ENCODE results near the gene USP48.
"Not testable (repeated sequence)": the region's sequence is repeated elsewhere in the genome, so short reads cannot be mapped to it uniquely, and the experiment has no call there.

Gene USP48

DNA sequence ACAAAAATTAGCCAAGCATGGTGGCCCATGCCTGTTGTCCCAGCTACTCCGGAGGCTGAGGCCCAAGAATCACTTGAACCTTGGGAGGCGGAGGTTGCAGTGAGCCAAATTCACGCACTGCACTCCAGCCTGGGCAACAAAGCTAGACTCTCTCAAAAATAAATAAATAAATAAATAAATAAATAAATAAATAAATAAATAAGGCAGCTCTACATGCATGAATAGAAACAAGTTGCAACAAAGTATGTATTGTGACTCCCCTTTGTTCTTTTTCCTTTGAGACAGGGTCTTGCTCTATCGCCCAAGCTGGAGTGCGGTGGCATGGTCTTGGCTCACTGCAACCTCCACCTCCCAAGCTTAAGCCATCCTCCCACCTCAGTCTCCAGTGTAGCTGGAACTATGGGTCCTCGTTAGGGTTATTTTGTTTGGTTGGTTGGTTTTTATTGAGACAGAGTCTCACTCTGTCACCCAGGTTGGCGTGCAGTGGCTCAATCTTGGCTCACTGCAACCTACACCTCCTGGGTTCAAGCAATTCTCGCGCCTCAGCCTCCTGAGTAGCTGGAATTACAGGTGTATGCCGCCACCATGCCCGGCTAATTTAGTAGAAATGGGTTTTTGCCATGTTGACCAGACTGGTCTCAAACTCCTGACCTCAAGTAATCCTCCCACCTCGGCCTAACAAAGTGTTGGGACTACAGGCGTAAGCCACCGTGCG is 8.0 kb downstream of the USP48 start:
- DNase-seq (ENCODE audit: low read depth in 2 of 2) = no peak

DNA sequence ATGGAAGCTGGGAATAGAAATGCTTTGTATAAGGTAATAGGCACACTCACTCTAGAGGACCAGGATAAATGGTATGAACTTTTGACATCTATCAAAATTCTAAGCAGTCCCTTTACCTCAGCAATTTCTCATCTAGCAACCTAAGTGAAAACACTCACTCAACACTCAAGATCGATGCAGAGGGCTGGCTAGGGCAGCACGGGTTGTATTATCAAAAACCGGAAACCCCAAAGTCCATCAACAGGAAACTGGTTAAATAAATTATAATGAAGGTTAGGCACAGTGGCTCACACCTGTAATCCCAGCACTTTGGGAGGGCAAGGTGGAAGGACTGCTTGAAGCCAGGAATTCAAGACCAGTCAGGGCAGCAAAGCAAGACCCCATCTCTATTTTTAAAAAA is 9.4 kb downstream of the USP48 start:
- no peak for DNase-seq (ENCODE audit: low read depth in 2 of 2)

DNA sequence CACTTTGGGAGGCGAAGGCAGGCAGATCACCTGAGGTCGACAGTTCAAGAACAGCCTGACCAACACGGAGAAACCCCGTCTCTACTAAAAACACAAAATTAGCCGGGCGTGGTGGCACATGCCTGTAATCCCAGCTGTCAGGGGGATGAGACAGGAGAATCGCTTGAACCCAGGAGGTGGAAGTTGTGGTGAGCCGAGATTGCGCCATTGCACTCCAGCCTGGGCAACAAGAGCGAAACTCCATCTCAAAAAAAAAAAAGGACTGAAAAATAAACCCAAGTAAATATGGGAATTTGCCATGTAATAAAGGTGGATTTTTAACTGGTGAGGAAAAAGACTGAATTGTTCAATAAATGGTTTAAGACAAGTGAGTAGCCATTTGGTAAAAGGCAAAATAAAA is 11.3 kb downstream of the USP48 start:
- not testable (repeated sequence) for DNase-seq (ENCODE audit: low read depth in 2 of 2)

DNA sequence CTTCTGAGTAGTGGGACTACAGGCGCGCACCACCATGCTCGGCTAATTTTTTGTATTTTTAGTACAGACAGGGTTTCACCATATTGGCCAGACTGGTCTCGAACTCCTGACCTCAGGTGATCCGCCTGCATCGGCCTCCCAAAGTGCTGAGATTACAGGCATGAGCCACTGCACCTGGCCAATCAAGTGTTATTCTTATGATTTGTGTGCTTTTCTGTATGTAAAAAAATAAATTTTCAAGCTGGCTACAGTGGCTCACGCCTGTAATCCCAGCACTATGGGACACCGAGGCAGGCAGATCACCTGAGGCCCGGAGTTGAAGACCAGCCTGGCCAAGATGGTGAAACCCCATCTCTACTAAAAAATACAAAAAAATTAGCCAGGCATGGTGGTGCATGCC is 12.3 kb downstream of the USP48 start:
- DNase-seq (ENCODE audit: low read depth in 2 of 2) = not testable (repeated sequence)

DNA sequence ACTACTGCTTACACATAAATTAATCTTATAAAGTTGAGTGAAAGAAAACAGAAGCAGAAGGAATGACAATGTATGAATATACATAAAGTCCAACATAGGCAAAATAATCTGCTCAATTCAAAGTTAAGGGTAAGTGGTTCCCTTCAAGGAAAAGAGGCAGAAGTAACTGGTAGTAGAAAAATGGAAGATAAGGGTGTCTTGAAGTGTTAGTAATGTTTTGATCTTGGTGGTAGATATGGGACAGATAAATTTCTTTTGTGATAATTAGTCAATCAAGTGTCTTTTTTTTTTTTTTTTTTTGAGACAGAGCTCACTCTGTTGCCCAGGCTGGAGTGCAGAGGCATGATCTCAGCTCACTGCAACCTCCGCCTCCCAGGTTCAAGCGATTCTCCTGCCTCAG is 12.7 kb downstream of the USP48 start:
- no peak for DNase-seq (ENCODE audit: low read depth in 2 of 2)

DNA sequence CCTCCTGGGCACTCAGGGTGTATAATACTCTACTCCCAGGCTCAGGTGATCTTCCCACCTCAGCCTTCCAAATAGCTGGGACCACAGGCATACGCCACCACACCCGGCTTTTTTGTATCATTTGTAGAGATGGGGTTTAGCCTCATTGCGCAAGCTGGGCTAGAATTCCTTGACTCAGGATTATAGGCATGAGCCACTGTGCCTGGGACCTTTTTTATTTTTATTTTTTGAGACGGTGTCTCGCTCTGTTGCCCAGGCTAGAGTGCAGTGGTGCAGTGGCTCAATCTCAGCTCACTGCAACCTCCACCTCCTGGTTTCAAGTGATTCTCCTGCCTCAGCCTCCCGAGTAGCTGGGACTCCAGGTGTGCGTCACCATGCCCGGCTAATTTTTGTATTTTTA is 15.8 kb downstream of the USP48 start:
- not testable (repeated sequence) for DNase-seq (ENCODE audit: low read depth in 2 of 2)

DNA sequence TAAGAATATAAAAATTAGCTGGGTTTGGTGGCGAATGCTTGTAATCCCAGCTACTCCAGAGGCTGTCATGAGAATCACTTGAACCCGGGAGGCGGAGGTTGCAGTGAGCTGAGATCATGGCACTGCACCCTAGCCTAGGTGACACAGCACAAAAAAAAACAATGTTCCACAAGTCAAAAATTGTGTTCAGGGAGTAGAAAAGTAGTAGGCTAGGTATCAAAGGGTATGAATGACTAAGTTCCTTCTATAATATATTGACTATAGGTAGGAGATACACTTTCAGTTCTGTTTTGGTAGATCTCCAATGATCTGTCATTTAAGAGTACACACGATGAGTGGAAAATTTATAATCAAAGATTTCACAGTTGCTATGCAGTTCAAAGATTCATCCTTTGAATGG is 16.7 kb downstream of the USP48 start:
- DNase-seq (ENCODE audit: low read depth in 2 of 2) = no peak

DNA sequence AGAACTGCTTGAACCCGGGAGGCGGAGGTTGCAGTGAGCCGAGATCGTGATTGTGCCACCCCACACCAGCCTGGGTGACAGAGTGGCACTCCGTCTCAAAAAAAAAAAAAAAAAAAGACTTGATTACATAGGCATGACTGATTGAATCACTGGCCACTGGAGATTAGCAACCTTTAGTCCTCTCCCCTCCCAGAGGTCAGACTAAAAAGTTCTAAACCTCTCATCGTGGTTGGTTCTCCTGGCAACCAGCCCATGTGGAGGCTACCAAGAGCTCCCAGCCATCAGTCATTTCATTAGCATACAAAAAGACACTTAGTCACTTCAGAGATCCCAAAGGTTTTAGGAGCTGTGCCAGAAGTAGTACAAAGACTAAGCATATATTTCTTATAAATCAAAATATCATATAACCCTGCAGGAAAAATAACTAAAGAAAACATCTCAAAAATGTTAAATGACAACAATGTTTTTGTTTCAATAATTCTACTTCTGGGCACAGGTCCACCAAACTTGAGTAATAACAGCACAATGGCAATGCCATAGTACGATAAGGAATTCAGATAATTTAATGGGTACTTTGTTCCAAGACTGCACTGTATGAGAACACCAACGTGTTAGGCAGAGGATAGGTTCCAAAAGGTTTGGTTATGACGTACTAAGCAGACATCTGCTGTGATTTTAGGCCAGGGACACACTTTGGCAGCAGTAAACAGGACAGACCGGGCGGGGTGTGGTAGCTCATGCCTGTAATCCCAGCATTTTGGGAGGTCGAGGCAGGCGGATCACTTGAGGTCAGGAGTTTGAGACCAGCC is 18.1 kb downstream of the USP48 start:
- no peak for DNase-seq (ENCODE audit: low read depth in 2 of 2)

DNA sequence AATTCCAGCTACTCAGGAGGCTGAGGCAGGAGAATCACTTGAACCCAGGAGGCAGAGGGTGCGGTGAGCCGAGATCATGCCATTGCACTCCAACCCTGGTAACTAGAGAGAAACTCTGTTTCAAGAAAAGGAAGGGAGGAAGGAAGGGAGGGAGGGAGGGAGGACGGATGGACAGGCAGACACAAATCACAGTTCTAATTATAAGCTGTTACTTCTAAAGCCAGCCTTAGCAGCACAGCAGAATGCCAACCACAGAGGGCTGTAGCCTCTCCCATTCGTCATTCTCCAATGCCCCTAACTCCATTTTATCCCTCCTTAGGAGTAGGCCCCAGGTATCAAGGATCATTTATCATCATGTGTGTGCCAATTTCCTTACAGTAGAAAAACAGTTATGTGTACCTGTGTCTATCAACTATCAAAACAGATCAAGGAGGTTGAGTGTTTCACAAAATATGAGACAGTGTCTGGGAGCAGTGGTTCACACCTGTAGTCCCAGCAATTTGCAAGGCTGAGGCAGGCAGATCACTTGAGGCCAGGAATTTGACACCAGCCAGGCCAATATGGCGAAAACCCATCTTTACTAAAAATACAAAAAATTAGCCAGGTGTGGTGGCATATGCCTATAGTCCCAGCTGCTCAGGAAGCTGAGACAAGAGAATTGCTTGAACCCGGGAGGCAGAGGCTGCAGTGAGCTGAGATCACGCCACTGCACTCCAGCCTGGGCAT is 19.1 kb downstream of the USP48 start:
- DNase-seq (ENCODE audit: low read depth in 2 of 2) = no peak

DNA sequence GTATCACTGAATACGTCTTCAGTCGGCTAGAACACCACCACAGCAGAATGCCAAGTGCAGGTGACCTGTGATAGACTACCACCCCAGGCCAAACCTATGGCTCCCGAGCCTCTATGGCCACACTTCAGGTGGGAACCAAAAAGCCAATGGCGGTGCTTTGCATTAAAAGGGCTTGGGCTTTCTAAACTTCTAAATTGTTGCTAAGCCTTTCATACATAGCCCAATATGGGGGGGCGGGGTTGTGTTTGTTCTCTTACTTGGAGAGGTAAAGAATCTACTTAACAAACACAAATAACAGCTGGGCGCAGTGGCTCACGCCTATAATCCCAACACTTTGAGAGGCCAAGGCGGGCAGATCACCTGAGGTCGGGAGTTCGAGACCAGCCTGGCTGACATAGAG is 19.7 kb downstream of the USP48 start:
- DNase-seq (ENCODE audit: low read depth in 2 of 2) = no peak

DNA sequence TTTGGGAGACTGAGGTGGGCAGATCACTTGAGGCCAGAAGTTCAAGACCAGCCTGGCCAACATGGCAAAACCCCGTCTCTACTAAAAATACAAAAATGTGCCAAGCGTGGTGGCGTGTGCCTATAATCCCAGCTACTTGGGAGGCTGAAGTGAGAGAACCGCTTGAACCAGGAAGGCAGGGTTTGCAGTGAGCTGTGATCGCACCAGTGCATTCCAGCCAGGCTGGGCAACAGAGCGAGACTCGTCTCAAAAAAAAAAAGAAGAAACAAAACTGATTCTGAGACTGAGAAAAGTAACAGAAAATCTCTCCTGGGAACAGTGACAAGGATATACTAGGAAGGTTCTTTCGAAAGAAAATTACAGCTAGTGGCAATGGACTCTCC is 20.9 kb downstream of the USP48 start:
- DNase-seq (ENCODE audit: low read depth in 2 of 2) = no peak

DNA sequence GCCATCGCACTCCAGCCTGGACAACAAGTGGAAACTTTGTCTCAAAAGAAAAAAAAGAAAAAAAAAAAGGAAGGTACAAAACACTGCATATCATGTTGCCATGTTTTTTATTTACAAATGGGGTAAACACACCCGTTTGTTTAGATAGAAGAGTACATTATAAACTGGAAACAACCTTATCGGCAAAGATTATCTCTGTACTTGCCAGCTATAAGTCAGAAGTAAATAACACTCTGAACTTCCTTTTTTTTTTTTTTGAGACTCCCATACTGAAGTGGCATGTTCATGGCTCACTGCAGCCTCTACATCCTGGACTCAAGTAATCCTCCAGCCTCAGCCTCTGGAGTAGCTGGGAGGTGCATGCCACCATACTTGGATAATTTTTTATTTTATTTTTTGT is 21.9 kb downstream of the USP48 start:
- DNase-seq (ENCODE audit: low read depth in 2 of 2) = no peak

DNA sequence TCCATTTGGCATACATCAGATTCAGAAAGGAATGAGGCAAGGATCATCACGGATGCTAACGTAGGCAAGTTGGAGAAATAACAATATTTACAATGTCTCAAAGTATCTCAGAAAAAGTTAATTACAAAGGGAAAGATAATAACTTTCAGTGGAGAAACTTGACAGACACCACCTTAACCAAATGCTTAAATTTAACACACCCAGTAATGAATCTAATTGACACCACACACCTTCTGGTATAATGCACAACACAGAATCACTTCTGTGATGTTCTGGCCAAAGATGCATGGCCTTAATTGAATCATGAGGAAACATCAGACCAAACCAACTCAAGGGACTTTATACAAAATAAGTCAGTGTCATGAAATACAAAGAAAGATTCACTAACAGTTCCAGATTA is 23.1 kb downstream of the USP48 start:
- DNase-seq (ENCODE audit: low read depth in 2 of 2) = no peak

DNA sequence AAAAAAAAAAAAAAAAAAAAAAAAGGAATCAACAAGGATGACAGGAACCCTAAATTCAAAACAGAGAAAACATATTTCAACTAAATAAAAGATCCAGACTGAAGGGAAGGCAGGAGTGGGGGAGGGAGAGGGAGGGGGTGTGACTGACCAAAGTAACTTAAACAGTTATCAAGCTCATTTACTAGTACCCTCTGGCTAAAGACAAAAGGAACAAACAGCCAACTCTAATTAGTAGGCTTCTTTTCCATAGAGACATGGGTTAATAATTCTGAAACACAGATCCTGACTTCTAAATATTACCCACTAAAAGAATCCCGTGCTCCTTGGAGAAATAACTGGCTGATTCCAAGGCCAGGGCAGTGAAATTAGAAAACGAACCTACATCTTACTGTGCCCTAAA is 23.8 kb downstream of the USP48 start:
- DNase-seq (ENCODE audit: low read depth in 2 of 2) = no peak

DNA sequence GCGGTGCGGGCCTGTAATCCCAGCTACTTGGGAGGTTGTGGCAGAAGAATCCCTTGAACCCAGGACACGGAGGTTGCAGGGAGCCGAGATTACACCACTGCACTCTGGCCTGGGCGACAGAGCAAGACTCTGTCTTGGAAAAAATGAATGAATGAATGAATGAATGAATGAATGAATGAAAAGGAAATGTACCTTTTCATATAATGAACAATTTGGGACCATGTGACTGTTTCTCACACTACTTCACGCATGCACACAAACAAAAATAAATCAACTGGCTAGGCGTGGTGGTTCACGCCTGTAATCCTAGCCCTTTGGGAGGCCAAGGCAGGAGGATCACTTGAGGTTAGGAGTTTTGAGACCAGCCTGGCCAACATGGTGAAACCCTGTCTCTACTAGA is 24.3 kb downstream of the USP48 start:
- no peak for DNase-seq (ENCODE audit: low read depth in 2 of 2)

DNA sequence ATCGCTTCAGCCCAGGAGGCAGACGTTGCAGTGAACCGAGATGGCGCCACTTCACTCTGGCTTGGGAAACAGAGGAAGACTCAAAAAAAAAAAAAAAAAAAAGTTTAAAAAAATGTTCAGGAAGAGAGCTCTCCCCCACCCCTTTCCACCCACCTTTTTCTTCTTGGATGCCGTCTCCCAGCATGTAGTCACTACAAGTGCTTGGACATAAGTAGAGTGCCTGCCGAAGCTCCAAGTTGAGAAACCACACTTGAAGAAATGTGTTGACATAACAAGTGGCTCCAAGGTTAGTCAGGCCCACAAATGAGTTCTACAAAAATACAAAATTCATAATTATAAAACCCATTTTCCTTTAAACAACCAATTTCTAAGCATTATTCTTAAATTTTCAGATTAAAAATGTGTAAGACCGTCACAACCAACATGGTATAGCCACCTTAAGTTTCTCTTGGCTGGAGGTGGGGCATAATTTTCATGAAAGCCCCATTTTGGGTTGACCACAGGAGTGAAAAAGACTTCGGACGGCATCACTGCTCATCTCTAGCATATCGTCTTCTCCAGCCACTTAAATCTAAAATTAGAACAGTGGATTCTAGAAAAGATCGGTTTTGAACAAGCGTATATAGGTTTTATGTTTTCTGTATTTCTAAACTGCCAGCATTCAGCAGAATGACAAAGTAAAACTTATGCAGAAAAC is 26.4 kb downstream of the USP48 start:
- no peak for DNase-seq (ENCODE audit: low read depth in 2 of 2)

DNA sequence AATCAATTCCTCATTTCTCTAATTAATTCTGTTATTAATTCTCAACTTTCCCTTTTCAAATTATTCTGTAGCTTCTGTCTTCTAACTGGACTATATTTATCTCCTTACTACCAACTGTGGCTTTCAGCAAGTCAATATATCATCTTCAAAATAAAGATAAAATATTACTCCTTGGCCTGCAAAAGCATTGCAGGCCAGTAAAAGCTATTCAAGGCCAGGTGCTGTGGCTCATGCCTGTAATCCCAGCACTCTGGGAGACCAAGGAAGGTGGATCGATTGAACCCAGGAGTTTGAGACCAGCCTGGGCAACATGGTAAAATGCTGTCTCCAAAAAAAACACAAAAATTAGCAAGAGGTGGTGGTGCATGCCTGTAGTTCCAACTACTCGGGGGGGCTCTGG is 27.9 kb downstream of the USP48 start:
- no peak for DNase-seq (ENCODE audit: low read depth in 2 of 2)

DNA sequence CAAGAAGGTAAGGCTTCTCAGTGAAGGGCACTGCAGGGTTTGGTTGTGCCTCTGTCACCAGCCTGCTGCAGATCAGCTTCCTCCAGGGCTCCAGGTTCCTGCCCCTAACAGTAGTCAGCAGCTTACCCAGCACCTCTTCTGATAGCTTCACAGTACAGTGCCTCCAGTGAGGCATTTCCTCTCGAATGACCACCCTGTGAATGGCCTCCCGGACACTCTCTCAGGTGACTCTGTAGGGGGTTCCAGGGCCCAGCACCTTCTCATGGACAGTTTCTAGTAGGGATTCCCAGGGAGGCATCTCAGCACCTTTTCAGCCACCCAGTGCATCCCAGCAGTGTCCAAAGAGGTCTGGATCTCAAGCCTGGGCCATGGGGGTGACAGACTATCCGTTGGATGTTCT is 28.4 kb downstream of the USP48 start:
- no peak for DNase-seq (ENCODE audit: low read depth in 2 of 2)

DNA sequence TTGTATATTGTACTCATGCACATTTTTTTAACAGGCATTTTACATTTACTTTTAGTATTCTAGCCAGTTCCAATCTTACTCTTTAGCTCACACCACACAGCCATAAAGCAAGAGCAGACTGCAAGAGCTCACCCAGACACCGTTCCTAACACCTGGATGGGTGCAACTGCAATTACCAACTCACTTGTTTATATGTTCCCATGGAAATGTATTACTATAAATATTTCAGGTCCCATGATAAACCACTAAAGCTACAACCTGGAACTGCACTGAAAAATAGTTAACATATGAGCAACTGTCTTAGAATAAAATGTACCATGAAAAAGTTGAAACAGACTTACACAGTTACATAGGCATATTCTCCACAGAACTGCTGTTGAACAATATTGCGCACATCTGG is 30.8 kb downstream of the USP48 start:
- no peak for DNase-seq (ENCODE audit: low read depth in 2 of 2)

DNA sequence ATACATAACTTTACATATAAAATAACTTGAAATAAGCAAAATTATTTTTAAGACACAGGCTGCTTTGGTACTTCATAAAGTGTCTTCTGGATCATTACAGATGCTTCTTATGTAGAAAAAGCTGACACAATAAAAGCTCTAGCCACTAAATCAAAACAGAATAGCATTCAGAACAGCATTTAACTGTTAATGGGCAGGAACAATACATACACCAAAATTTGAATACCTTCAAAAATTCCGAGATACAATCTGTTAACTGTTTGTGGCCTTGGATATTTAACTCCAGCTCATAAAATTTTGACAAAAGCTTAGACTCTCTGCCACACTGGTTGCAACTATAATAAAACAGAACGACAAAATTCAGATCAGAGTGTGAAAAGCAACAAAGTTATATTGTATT is 31.7 kb downstream of the USP48 start:
- no peak for DNase-seq (ENCODE audit: low read depth in 2 of 2)

DNA sequence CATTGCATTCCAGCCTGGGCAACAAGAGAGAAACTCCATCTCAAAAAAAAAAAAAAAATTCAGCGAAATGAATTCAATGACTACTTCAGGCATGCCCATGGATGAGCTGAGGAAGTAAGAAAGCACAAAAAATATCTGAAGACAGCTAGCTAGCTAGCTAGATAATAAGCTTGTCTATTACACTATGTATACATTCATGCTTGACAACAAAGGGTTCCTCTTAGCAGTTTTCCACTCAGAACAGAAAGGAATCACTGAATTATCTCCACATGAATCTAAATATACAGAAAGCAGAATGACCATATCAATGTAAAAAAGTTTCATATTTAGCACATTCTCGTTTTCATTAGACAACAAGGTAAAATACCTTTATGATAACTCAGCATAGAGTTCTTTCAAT is 32.1 kb downstream of the USP48 start:
- no peak for DNase-seq (ENCODE audit: low read depth in 2 of 2)

DNA sequence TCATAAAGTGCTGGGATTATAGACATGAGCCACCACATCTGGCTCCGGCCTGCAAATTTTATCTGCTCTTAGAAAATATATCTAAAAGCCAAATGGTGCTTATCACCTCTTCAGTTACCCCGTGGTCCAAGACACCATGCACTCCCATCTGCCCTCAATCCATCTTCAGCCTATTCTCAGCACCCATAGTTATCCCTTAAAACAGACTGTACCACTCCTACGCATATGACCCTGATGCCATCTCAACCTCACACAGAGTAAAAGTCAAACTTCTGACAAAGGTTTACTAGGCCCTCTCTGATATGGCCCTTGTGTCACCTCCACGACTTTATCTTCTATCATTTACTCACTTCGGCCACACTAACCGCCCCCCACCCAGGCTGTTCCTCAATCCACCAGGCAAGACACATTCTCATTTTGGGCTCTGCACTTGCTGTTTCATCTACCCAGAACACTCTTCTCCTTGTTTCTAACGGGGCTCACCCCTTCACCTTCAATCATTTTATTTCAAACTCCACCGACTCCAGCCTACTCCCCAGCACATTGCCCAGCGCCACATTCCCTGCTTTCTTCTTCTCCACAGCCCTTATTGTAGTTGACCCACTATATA is 33.0 kb downstream of the USP48 start:
- no peak for DNase-seq (ENCODE audit: low read depth in 2 of 2)

All from activated CD8-positive, alpha-beta memory T cell treated with anti-CD3 and anti-CD28 coated beads for 4 hours (primary cell).